Lower leg skin (tissue), 4 donors: Measurements from ENCODE around the gene SUCLG1. TPM values are rescaled to one million over a fixed set of nuclear protein-coding genes. Genes with fewer than 3 reads are reported as not detected.
"Not testable (repeated sequence)": the region's sequence is repeated elsewhere in the genome, so short reads cannot be mapped to it uniquely, and the experiment has no call there.

Experiments
- DNase-seq, 2 donors: peaks; one replicate each; pipeline ENCODE4 v3.0.0-alpha.2; 2019; ENCODE audit warnings: low spot score in 2 of 2
- H3K4me3 ChIP-seq: fragments of 200-600 bp; sonication (generic); 2 replicates; pipeline ENCODE4 v1.5.1; 2017; ENCODE audit warnings: mild to moderate bottlenecking, low read depth; ENCODE audit not compliant: poor library complexity, severe bottlenecking
- CTCF ChIP-seq, 3 donors: fragments of 450-650 bp; IDR thresholded peaks; one replicate each; pipeline ENCODE4 v1.5.1; 2016; ENCODE audit warnings: antibody characterized with exemption in 3 of 3, mild to moderate bottlenecking in 3 of 3, moderate library complexity in 2 of 3
- POLR2A ChIP-seq, 2 donors: fragments of 450-650 bp; IDR thresholded peaks; one replicate each; pipeline ENCODE4 v1.6.1; 2016 to 2017; ENCODE audit warnings: antibody characterized with exemption in 2 of 2, mild to moderate bottlenecking in 1 of 2, moderate library complexity in 1 of 2
- WGBS, 2 donors: methylation state at CpG; one replicate each; pipeline ENCODE4 v1.1.5; 2018; 5-methylcytosine and 5-hydroxymethylcytosine counted together
- intact Hi-C: fragments of 100-400 bp; cut with DNase I; formaldehyde crosslinking; loops from one replicate; pipeline ENCODE4 v1.15.0; 2023; ENCODE audit warnings: low total_unique reads
- total RNA-seq, 4 donors: library from RNA; depleted of rRNA; stranded (reverse); fragments of >200 nt; gene quantifications; one replicate each; pipeline ENCODE4 v1.1.0, GENCODE V29; 2016

Gene SUCLG1
- total RNA-seq, 4 donors from 2014 or later: 47.7 to 83.8 (median 61.1) TPM

GRCh38 chr2:84478867-84479266 lies 19.8 kb upstream of the SUCLG1 start:
- no peak for TF ChIP-seq CTCF (IDR thresholded peaks at IDR 0.05)
- no peak for TF ChIP-seq POLR2A (IDR thresholded peaks at IDR 0.05)
- WGBS, 2 donors: 87 to 92% methylated on average over 3 of the region's 3 CpGs
- no peak overlapping the region for H3K4me3 ChIP-seq
- DNase-seq: no peak
- intact Hi-C loops: no loop called here

- no peak for DNase-seq
- H3K4me3 ChIP-seq: no peak overlapping the region
- 78 to 80% methylated on average over 1 of the region's 1 CpG for WGBS, 2 donors
- TF ChIP-seq POLR2A (IDR thresholded peaks at IDR 0.05) (no peak), CTCF (IDR thresholded peaks at IDR 0.05) (no peak)
- intact Hi-C loops: no loop called here
These were observed 18.8 kb upstream of the SUCLG1 start for GRCh38 chr2:84477886-84478285.

GRCh38 chr2:84474176-84474575 lies 15.1 kb upstream of the SUCLG1 start:
- intact Hi-C loops: no loop called here
- TF ChIP-seq CTCF (IDR thresholded peaks at IDR 0.05) (no peak), POLR2A (IDR thresholded peaks at IDR 0.05) (no peak)
- H3K4me3 ChIP-seq: no peak overlapping the region
- DNase-seq: no peak
- 50 to 62% methylated on average over 4 of the region's 4 CpGs for WGBS, 2 donors

DNA sequence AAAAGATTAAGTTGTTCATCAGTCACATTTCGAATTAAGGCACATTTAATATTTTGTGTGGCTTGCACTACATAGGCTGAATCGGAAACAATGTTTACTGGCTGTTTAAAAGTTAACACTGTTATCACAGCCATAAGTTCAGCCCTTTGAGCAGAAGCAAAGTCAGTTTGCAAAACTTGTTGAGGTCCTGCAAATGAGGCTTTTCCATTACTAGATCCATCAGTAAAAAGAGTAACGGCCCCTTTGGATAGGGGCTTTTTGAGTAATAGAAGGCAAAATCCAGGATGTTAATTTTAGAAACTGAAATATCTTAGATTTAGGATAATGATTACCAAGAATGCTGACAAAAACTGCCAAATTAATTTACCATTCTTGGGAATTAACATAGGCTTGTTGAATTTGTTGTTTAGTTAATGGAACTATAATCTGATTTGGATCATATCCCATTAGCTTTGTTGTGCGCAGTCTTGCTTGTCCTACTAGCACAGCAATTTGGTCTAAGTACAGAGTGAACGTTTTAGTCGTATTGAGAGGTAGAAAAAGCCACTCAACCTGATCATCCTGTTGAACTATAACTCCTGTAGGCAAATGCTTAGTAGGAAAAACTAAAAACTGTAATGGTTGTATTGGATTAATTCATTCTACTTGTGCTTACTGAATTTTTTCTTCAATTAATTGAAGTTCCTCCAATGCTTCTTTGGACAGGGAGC lies 13.9 kb upstream of the SUCLG1 start:
- H3K4me3 ChIP-seq: no peak overlapping the region
- TF ChIP-seq CTCF (IDR thresholded peaks at IDR 0.05) (no peak), POLR2A (IDR thresholded peaks at IDR 0.05) (no peak)
- intact Hi-C loops: no loop called here
- no peak for DNase-seq
- WGBS, 2 donors: 51 to 58% methylated on average over 6 of the region's 6 CpGs

DNA sequence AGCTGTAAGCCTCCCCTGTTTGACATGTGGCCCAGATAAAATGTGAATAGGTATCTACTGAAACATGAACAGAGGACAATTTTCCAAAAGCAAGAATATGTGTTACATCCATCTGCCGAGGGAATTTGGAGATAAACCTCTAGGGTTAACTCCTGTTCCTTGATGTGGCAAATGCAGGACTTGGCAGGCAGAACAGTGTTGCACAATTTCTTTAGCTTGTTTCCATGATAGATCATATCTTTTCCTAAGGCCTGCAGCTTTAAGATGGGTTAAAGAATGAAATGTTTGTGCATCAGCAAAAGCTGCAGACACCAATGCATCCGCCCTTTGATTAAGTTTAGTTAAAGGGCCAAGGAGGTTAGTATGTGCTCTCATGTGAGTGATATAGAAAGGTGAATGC lies 13.3 kb upstream of the SUCLG1 start:
- intact Hi-C loops, H3K4me3 ChIP-seq: not testable (repeated sequence)
- WGBS, 2 donors: 49 to 52% methylated on average over 2 of the region's 2 CpGs
- peak in 1 of 2 donors; percentile 26 for DNase-seq

DNA sequence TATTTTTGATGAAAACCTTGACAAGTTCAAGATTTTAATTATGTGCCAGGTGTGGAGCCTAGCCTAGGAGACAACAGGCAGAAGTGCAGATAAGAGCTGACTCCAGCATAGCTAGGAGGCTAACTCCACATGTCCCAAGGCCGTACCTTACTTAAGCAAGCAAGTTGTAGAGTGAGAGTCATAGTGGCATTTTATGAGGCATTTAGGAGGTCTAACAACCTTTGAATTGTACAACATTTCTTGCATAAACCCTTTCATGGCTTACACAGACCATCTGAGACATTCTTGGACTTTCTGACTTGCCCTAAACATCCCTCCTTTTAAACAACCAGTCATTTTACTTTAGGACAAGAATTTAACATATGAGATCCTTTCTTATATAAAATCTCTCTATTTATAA lies 8.3 kb upstream of the SUCLG1 start:
- WGBS, 2 donors: 100% methylated on average over 1 of the region's 1 CpG
- intact Hi-C loops: no loop called here
- no peak for DNase-seq
- no peak overlapping the region for H3K4me3 ChIP-seq
- TF ChIP-seq POLR2A (IDR thresholded peaks at IDR 0.05) (no peak), CTCF (IDR thresholded peaks at IDR 0.05) (no peak)
